HL-60/S4 treated with phorbol 12-myristate 13-acetate at 8.2 ng/mL for 4 days and 3 days (cell line): ENCODE measurements around the gene HAGH.

Source experiments
- in situ Hi-C: fragments of 300-500 bp; cut with MboI; formaldehyde crosslinking; loops from 2 replicates; pipeline ENCODE4 v1.15.0; 2022; ENCODE audit warnings: low sequenced_read_pairs

HAGH gene

GRCh38 chr16:1775846-1776671, 50.6 kb downstream of the HAGH start:
- in situ Hi-C loops: no loop called here

- in situ Hi-C loops: no loop called here
Observed at GRCh38 chr16:1775006-1775845, 51.4 kb downstream of the HAGH start.

- in situ Hi-C loops: no loop called here
Observed at GRCh38 chr16:1774448-1774780, 52.2 kb downstream of the HAGH start.

DNA sequence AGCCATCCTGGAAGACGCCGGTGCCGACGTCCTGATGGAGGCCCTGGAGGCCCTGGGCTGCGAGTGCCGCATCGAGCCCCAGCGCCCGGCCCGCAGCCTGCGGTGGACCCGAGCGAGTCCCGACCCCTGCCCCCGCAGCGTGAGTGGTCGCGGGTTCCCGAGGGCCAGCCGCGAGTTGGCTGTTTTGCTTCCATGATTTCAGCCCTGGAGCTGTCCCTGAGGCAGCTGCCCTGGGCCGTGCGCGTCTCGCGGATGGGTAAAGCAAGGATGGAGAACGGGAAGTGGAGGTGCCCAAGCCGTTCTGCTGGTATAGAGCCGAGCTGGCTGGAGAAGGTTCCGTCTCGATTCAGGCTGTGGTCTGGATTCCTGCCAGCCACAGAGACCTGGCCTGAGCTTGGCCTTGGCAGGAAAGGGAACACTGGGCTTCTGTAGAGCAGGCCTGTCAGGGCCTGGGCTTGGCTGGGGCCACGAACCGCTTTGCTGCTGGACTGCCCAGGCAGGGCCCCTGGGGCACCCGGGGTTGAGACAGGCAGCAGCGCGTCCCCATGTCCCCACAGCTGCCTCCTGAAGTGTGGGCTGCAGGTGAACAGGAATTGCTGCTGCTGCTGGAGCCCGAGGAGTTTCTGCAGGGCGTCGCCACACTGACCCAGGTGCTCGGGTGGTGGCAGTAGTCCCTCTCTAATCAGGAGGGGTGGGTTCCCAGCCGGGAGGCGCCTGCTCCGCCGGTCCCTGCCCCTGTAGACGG, 52.8 kb downstream of the HAGH start:
- in situ Hi-C loops: no loop called here

DNA sequence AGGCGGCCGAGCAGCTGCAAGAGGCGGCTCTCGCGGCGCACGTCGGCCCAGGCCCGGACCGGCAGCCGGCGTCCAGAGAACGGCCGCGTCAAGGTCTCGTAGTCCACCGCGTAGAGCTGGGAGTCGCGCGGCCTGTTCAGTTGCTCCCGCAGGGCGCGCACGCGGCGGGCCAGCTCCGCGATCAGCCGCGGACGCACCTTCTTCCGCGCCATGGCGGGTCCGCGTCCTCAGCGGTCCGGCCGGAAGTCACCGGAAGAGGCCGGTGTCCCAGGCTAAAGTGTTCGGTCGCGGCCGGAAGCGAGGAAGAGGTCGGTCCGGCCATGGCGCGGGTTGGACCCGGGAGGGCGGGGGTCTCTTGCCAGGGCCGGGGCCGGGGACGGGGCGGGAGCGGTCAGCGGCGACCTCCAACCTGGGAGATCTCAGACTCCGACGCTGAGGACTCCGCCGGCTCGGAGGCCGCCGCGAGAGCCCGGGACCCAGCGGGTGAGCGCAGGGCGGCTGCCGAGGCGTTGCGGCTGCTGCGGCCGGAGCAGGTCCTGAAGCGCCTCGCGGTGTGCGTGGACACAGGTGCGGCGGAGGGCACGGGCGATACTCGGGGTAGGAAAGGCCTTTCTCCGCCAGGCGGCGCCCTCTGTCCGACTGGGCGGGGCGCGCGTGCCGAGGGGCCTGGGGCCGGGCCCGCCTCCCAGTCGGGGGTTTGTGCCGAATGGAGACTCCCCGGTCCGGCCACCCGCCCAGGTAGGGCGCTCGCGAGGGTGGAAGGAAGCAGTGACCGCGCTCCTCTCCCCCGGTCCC, 53.5 kb downstream of the HAGH start, which contains the start of gene MRPS34:
Gene MRPS34, minus strand, starts transcription at position 227 of the 795 bp plus-strand sequence. Its CDS starts 15 bp downstream, at position 212.
- in situ Hi-C loops: no loop called here

GRCh38 chr16:1772362-1772907, 54.2 kb downstream of the HAGH start, which contains the start of gene EME2:
TSS of gene EME2 (plus strand) at chr16:1772810. CDS start at chr16:1773228, 418 bp downstream.
- in situ Hi-C loops: no loop called here

- in situ Hi-C loops: no loop called here
Observed at GRCh38 chr16:1771864-1772361, 54.7 kb downstream of the HAGH start.

DNA sequence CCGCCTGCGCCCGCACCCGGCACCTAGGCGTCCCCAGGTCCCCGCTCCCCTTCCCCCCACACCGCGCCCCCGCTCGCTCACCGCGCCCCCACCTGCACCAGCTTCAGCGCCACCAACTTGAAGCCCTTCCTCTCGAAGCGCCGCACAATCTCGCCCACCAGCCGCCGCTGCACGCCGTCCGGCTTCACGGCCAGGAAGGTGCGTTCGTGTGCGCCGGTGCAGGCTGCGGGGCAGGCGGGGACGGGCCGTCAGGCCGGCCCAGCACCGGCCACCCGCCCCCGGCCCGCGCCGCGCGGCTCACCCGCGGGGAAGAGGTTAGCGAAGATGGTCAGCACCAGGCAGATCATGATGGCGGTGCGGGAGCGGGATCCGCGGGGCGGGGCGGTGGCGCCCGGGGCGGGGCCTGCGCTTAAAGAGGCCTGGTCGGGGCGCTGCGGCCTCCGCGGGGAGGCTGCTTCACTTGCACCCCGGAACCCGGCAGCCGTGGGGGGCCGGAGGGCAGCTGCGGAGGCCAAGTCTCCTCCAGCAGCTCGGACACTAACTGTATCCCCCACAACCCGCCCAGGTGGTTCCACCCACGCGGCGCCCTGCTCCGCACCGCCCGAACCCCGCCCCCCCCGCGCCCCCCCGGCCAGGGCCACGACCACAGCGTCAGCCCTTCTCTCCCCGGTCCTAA, 55.3 kb downstream of the HAGH start, which contains the start of gene NME3:
Gene NME3, minus strand, starts transcription at position 356 of the 676 bp plus-strand sequence. Its CDS starts 9 bp downstream, at position 347.
- in situ Hi-C loops: no loop called here

DNA sequence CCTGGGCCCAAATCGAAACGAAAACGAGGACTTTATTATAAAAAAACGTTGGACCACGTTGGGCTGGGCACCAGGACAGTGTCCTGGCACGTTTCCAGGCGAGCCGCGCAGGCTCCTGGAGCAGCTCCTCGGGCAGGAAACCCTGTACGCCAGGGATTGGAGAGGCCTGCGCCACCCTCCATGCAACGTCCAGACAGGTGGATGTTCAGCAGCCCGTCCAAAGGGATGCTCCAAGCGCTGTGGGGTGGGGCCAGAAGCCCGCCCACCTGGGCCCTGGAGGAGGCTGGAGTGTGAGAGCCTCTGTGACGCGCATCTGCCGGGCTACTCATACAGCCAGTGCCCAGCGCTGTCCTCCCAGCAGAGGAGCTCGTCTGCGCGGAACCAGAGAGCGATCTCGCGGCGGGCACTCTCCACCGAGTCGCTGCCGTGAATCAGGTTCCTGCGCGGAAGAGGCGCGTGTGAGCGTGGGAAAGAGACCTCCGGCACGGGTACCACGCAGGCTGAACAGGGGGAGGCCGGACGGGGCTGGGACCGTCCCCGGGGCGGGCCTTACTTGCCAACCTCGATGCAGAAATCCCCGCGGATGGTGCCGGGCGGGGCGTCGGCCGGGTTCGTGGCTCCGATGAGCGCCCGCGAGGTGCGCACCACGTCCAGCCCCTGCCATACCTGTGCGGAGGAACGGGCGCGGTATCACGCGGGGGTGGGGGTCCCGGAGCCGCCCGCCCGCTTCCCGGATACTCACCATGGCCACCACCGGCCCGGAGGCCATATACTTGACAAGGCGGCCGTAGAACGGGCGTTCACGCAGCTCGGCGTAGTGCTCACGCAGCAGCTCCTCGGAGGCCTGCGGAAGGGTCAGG, 56.1 kb downstream of the HAGH start:
- in situ Hi-C loops: no loop called here

DNA sequence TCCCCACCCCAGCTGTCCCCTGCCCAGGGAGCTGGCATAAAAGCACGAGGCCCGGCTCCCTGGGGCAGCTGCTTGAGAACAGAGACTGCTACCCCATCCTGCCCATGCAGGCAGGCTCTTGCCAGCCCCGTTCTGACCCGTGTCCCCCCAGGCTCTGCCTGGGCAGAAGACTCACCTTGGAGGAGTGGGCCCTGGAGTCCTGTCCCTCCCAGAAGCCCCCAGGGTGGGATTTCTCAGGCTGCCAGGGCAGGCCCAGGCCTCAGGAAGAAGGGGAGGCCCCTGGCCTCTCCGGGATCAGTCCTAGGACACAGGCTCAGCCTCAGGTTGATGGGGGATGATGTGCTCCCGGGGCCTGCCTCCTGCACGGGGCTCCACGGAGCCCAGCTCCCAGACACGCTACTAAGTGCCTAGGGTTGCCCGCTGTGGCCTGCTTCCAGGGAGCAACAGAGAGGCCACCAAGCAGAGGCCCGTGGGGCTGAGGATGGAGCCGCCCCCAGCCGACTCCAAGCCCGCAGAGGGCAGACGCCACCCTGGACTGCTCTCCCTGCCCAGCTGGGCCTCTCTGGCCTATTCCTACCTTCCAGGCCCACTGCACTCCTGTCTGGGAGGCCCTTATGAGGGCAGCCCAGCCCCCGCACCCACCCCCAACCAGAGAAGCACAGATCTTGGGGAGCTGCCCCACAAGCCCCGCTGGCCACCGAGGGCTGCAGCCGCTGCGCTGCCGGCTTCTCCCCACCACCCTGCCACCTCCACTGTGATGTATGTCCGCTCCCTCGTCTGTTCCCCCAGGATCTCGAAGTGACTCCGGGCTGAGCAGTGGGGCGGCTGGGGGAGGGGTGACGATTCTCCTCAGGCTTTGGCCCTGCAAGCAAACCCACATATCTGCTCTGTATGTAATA, 57.0 kb downstream of the HAGH start:
- in situ Hi-C loops: no loop called here

GRCh38 chr16:1768767-1769401, 57.7 kb downstream of the HAGH start:
- in situ Hi-C loops: no loop called here

DNA sequence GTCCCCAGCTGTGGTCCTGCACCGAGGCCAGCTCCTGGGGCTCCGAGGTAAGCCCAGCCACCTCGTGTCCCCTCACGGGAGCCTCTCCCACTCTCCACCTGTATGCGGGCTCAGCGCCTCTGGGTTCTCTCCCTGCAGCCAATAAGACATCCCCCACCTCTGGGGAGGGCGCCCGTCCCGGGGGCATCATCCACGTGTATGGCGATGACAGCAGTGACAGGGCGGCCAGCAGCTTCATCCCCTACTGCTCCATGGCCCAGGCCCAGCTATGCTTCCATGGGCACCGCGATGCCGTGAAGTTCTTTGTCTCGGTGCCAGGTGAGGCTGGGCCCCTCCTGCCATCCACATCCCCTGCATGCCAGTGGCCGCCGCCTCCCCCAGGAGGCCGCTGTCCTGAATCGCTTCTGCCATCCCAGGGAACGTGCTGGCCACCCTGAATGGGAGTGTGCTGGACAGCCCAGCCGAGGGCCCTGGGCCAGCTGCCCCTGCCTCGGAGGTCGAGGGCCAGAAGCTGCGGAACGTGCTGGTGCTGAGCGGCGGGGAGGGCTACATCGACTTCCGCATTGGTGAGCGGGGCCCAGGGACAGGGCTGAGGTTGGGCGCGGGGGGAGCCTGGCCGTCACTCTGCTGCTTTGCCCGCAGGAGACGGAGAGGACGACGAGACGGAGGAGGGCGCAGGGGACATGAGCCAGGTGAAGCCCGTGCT, 58.4 kb downstream of the HAGH start:
- in situ Hi-C loops: no loop called here

DNA sequence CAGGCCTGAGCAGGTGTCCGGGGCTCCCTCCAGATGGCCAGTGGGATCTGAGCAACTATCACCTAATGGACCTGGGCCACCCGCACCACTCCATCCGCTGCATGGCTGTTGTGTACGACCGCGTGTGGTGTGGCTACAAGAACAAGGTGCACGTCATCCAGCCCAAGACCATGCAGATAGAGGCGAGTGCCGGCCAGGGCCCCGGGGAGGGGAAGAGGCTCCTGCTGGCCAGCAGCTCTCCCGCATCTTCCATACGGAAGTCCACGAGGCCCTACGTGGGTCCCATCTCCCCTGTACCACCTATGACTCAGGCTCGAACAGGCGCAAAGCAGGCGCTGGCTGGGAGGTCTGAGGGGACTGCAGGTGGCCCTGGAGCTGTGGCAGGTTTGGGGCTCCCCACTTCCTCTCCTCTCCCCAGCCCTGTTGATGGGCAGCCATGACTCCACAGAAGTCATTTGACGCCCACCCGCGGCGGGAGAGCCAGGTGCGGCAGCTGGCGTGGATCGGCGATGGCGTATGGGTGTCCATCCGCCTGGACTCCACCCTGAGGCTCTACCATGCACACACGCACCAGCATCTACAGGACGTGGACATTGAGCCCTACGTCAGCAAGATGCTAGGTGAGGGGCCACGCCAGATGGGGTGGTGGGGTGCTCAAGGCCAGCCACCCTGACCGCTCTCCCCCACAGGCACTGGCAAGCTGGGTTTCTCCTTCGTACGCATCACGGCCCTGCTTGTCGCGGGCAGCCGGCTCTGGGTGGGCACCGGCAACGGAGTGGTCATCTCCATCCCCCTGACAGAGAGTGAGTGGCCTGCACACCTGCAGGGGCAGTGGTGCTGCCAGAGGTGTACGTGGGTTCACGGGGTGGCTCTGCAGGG, 59.3 kb downstream of the HAGH start:
- in situ Hi-C loops: no loop called here

- in situ Hi-C loops: no loop called here
Observed at GRCh38 chr16:1766701-1767100, 59.9 kb downstream of the HAGH start.

- in situ Hi-C loops: no loop called here
Observed at GRCh38 chr16:1766231-1766630, 60.4 kb downstream of the HAGH start.
